RPMI8226 (cell line): ENCODE measurements around the gene TDRD12.
"Not testable (repeated sequence)": the region's sequence is repeated elsewhere in the genome, so short reads cannot be mapped to it uniquely, and the experiment has no call there.

Experiments
- DNase-seq: peaks from one replicate; pipeline ENCODE4 v3.0.0-alpha.2; 2015

The TDRD12 gene

GRCh38 chr19:32719611-32720059 is at the start of gene TDRD12:
TDRD12 (plus strand) TSS chr19:32719767; CDS start chr19:32720073, 306 bp downstream.
- no peak for DNase-seq

- DNase-seq: no peak
Measured at GRCh38 chr19:32671883-32672593, 47.5 kb upstream of the TDRD12 start.

DNA sequence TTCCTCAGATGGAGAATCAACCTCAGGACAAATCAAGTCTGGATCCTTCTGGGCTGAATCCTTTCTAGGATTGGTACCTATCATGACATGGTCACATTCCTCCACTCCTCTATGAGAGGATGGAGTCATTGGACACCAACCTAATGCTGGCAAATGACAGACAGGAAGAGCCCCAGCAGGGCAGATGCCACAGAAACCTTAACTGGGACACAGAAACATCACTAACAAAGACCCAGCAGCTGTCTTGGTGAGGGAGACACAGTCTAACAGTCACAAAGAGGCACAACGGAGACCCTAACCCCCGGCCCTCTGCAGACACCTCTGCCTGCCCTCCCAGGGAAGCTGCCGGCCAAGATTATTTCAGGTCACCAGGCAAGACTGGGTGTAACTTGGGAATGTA is 46.7 kb upstream of the TDRD12 start:
- DNase-seq: no peak

- DNase-seq: no peak
Measured at GRCh38 chr19:32673573-32673972, 46.0 kb upstream of the TDRD12 start.

- peak; percentile 32 for DNase-seq
Measured at GRCh38 chr19:32674153-32674930, 45.2 kb upstream of the TDRD12 start.

GRCh38 chr19:32674931-32675719 is 44.4 kb upstream of the TDRD12 start, which contains the start of gene ANKRD27:
ANKRD27 (minus strand) TSS chr19:32675180; CDS start chr19:32659015, 16,165 bp downstream.
- peak; percentile 96 for DNase-seq

- peak; percentile 70 for DNase-seq
Measured at GRCh38 chr19:32675720-32676185, 43.8 kb upstream of the TDRD12 start, which contains the start of gene RGS9BP. RGS9BP (plus strand) TSS chr19:32675848; CDS start chr19:32676264, 416 bp downstream.

- no peak for DNase-seq
Measured at GRCh38 chr19:32676186-32676894, 43.2 kb upstream of the TDRD12 start.

DNA sequence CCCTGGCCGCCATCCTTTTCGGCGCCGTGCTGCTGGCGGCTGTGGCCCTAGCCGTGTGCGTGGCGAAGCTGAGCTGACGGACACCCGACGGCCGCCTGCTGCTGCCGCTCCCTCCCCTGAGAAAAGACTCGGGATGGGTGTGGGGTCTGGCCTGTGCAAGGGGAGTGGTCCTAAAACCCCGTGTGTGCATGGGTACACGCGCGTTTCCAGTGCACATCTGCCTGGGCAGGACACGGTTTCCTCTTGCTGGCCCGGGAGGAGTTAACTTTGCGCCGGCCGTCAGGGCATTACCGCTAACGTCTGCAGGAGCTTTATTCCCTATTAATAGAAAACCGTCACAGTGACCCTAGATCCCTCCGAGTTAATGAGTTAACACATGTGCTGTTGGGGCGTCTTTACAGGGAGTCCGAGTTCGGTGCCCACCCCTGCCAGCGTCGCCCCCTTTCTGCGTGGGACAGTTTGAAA is 42.6 kb upstream of the TDRD12 start:
- no peak for DNase-seq

DNA sequence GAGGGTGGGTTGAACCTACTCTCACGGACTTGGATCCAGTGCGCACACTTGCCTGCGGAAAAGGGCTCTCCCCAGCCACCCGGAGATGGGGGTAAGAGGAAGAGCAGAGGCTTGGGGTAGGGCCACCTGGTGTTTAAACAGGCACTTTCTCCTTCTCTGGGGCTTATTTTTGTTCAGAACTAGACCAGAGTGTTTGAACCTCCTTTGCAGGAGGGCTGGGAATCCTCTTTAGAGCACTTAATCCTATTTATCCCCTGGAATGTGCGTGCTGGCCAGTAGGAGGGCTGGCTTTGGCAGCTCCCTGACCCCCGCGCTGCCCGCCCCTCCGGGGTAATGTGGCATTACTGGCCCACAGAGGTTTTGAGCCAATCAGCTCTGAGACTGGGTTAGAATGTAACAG is 41.9 kb upstream of the TDRD12 start:
- DNase-seq: no peak

DNA sequence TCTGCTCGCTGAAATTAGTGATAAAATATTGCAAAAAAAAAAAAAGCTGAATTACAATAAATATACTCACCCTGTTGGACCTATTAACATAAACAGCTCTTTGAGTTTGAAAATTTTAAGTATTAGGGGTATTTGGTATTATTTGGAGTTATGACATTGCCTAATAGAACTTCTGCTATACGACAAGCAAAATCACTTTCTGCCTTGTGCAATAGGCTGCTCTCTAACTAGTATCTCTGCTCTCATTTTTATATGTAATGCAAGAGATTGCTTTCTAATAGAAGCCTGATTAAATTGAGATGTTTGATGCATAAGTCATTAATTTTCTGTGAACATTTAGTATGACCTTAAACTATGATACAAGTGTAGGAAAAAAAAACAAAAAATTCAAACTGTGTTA is 38.6 kb upstream of the TDRD12 start:
- no peak for DNase-seq

DNA sequence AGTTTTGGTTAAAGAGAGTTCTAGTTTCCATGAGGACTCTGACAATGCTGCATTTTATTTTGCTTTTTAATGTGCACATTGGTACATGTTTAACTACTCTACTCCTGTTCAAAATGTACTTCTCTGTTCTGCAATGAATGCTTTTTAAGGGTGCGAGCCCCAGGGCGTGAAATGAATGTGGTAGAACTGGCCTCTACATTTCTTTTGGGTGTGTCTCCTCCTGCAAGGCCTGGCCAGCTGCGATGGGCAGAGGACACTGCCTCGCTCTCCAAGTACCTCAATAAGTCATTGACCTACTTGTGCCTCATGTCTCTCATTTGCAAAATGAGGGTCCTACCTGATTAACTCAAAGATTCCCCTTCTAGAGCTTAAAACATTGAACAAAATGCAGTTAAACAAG is 37.2 kb upstream of the TDRD12 start:
- no peak for DNase-seq

GRCh38 chr19:32686847-32687475 is 32.6 kb upstream of the TDRD12 start:
- no peak for DNase-seq

- no peak for DNase-seq
Measured at GRCh38 chr19:32687681-32688080, 31.9 kb upstream of the TDRD12 start.

GRCh38 chr19:32688311-32688710 is 31.3 kb upstream of the TDRD12 start:
- DNase-seq: no peak

- peak; percentile 87 for DNase-seq
Measured at GRCh38 chr19:32691291-32691951, 28.1 kb upstream of the TDRD12 start, which contains the start of gene NUDT19. NUDT19 (plus strand) TSS chr19:32691821; CDS start chr19:32691961, 140 bp downstream.

- DNase-seq: peak; percentile 61
Measured at GRCh38 chr19:32691952-32692726, 27.4 kb upstream of the TDRD12 start.

DNA sequence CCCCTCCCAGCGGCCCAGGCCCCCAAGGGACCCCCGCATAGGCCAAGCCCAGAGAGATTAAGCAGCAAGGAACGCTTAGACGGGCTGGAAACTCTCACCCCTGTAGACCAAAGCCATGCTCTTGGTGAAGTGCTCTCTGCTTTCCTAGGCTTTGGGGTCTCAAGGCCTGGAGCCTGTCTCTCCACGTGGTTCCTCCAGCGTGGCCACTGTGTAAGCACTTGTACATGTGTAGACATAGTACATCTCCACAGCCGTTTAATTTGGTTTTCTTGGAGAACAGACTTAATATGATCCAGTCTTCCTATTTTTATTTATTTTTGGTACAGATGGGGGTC is 26.9 kb upstream of the TDRD12 start:
- DNase-seq: peak; percentile 4

DNA sequence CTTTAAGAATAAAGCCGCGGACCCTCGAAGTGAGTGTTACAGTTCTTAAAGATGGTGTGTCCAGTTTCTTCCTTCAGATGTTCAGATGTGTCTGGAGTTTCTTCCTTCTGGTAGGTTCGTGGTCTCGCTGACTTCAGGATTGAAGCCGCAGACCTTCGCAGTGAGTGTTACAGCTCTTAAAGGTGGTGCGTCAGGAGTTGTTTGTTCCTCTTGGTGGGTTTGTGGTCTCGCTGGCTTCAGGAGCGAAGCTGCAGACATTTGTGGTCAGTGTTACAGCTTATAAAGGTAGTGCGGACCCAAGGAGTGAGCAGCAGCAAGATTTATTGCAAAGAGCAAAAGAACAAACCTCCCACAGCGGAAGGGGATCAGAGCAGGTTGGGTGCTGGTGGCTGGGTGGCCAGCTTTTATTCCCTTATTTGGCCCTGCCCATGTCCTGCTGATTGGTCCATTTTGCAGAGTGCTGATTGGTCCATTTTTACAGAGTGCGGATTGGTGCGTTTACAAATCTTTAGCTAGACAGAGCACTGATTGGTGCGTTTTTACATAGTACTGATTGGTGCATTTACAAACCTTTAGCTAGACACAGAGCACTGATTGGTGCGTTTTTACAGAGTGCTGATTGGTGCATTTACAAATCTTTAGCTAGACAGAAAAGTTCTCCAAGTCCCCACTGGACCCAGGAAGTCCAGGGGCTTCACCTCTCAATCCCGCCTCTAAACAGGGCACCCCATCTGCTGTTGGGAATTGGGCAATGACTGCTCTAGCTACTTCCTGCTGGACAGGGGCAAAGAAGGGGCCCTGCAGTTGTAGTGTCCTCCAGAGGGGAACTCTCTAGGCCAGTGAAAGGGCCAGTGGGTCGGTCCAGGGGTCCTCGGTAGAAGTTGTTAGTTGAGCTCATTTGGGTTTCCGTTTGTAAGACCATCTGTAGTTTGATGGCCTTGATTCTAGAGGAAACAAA is 26.1 kb upstream of the TDRD12 start:
- DNase-seq: not testable (repeated sequence)
